OCI-LY1 (cell line): ENCODE results near the gene PHKB.

Experiments
- CTCF ChIP-seq: fragments of 200-600 bp; sonication (generic), shearing (Covaris generic); IDR thresholded peaks from 2 replicates; pipeline ENCODE4 v1.5.1; 2017; ENCODE audit warnings: mild to moderate bottlenecking, antibody characterized with exemption, low read length, moderate library complexity, mixed read lengths
- EZH2 ChIP-seq: fragments of 200-600 bp; sonication (generic), shearing (Covaris generic); IDR thresholded peaks from 2 replicates; pipeline ENCODE4 v1.8.0; 2017; ENCODE audit warnings: borderline replicate concordance, mixed run types, mild to moderate bottlenecking, antibody characterized with exemption, low read length, moderate library complexity, mixed read lengths

GRCh38 chr16:47694543-47694942, 233.4 kb downstream of the PHKB start:
- TF ChIP-seq CTCF: 0 out of 2 replicates have a peak, but pooled peaks have one; percentile 26
- TF ChIP-seq EZH2: no peak
